H1 (cell line): ENCODE measurements around the gene SENP3. TPM values are rescaled to one million over a fixed set of nuclear protein-coding genes. Genes with fewer than 3 reads are reported as not detected.

Source experiments
- CTCF ChIA-PET: fragments of 300-600 bp; sonication (Branson Sonifier 250); formaldehyde crosslinking; loops from one replicate; lab custom pipeline; 2021; ENCODE audit not compliant: partially characterized antibody; lab: Charles Lee
- POLR2A ChIA-PET: fragments of 300-600 bp; sonication (Branson Sonifier 250); formaldehyde crosslinking; loops from one replicate; lab custom pipeline; 2021; ENCODE audit warnings: inconsistent platforms; ENCODE audit not compliant: partially characterized antibody; lab: Charles Lee
- DNase-seq, 2 experiments: peaks; one replicate each; pipeline versions ENCODE4 v3.0.0 to v3.0.0-alpha.2; 2010 to 2022; ENCODE audit warnings: low spot score in 2 of 2, low read depth in 1 of 2, mixed read lengths in 1 of 2
- FAIRE-seq: peaks from 2 replicates; lab custom pipeline; 2011; peaks lifted over from hg19 to GRCh38; lab: Jason Lieb, UNC
- H2AFZ ChIP-seq: 2 replicates; pipeline ENCODE4 v1.8.1; 2012; ENCODE audit warnings: low read length, inconsistent platforms
- H2AK5ac ChIP-seq: 2 replicates; pipeline ENCODE4 v1.6.1; 2013; ENCODE audit warnings: low read depth, low read length
- H2BK120ac ChIP-seq: replicated peaks from 2 replicates; pipeline ENCODE3; 2013; ENCODE audit warnings: low read depth, low read length, inconsistent platforms
- H2BK12ac ChIP-seq: 2 replicates; pipeline ENCODE4 v1.6.1; 2013; ENCODE audit warnings: low read depth, low read length
- H2BK15ac ChIP-seq: 2 replicates; pipeline ENCODE4 v1.6.1; 2013; ENCODE audit warnings: low read length
- H2BK20ac ChIP-seq: 2 replicates; pipeline ENCODE4 v1.6.1; 2013; ENCODE audit warnings: low read length
- H2BK5ac ChIP-seq: 2 replicates; pipeline ENCODE4 v1.6.1; 2013; ENCODE audit warnings: low read depth, low read length
- H3K14ac ChIP-seq: 2 replicates; pipeline ENCODE4 v1.6.1; 2013; ENCODE audit warnings: inconsistent platforms; ENCODE audit not compliant: insufficient read length
- H3K18ac ChIP-seq: 2 replicates; pipeline ENCODE4 v1.6.1; 2013; ENCODE audit warnings: low read length; ENCODE audit errors: extremely low read depth
- H3K23ac ChIP-seq: 2 replicates; pipeline ENCODE4 v1.6.1; 2013; ENCODE audit warnings: inconsistent platforms; ENCODE audit not compliant: insufficient read length
- H3K23me2 ChIP-seq: 2 replicates; pipeline ENCODE4 v1.6.1; 2013; ENCODE audit warnings: low read depth, low read length
- H3K27ac ChIP-seq: 2 replicates; pipeline ENCODE4 v1.6.1; 2011; ENCODE audit warnings: low read depth, low read length, inconsistent platforms
- H3K27me3 ChIP-seq, 4 experiments: replicated peaks in 1 of 4; 1 replicate in 1 of 4; 2 replicates in 3 of 4; pipeline versions ENCODE4 v1.6.1 to v1.8.1; 2011 to 2013; ENCODE audit warnings: low read length in 3 of 4, mild to moderate bottlenecking in 3 of 4, inconsistent platforms in 2 of 4, mixed read lengths in 2 of 4, moderate library complexity in 1 of 4; ENCODE audit not compliant: control insufficient read depth in 3 of 4, insufficient read depth in 3 of 4; ENCODE audit errors: extremely low read depth in 1 of 4
- H3K36me3 ChIP-seq, 4 experiments: 2 replicates each; pipeline versions ENCODE4 v1.6.1 to v1.8.1; 2011 to 2013; ENCODE audit warnings: mild to moderate bottlenecking in 4 of 4, low read length in 3 of 4, moderate library complexity in 2 of 4, control low read depth in 1 of 4, inconsistent platforms in 1 of 4; ENCODE audit not compliant: insufficient read depth in 4 of 4, control insufficient read depth in 2 of 4
- H3K4ac ChIP-seq: replicated peaks from 2 replicates; pipeline ENCODE3; 2013; ENCODE audit warnings: low read length, low read depth, mixed read lengths, inconsistent platforms; ENCODE audit not compliant: insufficient read length
- H3K4me1 ChIP-seq, 4 experiments: replicated peaks in 1 of 4; 1 replicate in 1 of 4; 2 replicates in 3 of 4; pipeline versions ENCODE4 v1.6.1 to v1.8.1; 2011 to 2013; ENCODE audit warnings: low read length in 3 of 4, inconsistent platforms in 2 of 4, mixed read lengths in 1 of 4; ENCODE audit not compliant: insufficient read depth in 4 of 4, control insufficient read depth in 3 of 4
- H3K4me2 ChIP-seq, 2 experiments: 2 replicates each; pipeline versions ENCODE4 v1.6.1 to v1.8.1; 2011 to 2013; ENCODE audit warnings: low read depth in 2 of 2, low read length in 2 of 2, control low read depth in 1 of 2, inconsistent platforms in 1 of 2, mild to moderate bottlenecking in 1 of 2; ENCODE audit not compliant: insufficient read depth in 1 of 2
- H3K4me3 ChIP-seq, 4 experiments: fragments of 200-600, 300-600 bp in 1 of 4; sonication (generic), shearing (Covaris generic), sonication (Bioruptor Twin) in 1 of 4; 2 replicates each; pipeline versions ENCODE4 v1.5.1 to v1.8.1; 2011 to 2016; ENCODE audit warnings: low read length in 4 of 4, low read depth in 3 of 4, control low read depth in 2 of 4, inconsistent platforms in 2 of 4, mild to moderate bottlenecking in 2 of 4, mixed read lengths in 1 of 4, moderate library complexity in 1 of 4; ENCODE audit not compliant: insufficient read depth in 2 of 4; ENCODE audit errors: extremely low read depth in 1 of 4
- H3K56ac ChIP-seq: replicated peaks from 2 replicates; pipeline ENCODE3; 2013; ENCODE audit warnings: low read depth, mild to moderate bottlenecking, mixed read lengths, low read length, inconsistent platforms; ENCODE audit not compliant: insufficient read length
- H3K79me1 ChIP-seq: 2 replicates; pipeline ENCODE4 v1.6.1; 2013; ENCODE audit warnings: low read depth, low read length, control low read depth
- H3K79me2 ChIP-seq, 2 experiments: 2 replicates each; pipeline versions ENCODE4 v1.6.1 to v1.8.1; 2012 to 2013; ENCODE audit warnings: low read length in 2 of 2, mild to moderate bottlenecking in 2 of 2, inconsistent platforms in 1 of 2; ENCODE audit not compliant: insufficient read depth in 2 of 2, control insufficient read depth in 1 of 2
- H3K9ac ChIP-seq, 4 experiments: replicated peaks in 1 of 4; 1 replicate in 1 of 4; 2 replicates in 3 of 4; pipeline versions ENCODE4 v1.6.1 to v1.8.1; 2011 to 2013; ENCODE audit warnings: low read depth in 3 of 4, low read length in 3 of 4, control low read depth in 2 of 4, mild to moderate bottlenecking in 2 of 4, moderate library complexity in 2 of 4, inconsistent platforms in 1 of 4; ENCODE audit errors: extremely low read depth in 1 of 4
- H3K9me3 ChIP-seq, 2 experiments: 2 replicates each; pipeline versions ENCODE4 v1.6.1 to v1.8.1; 2012 to 2013; ENCODE audit warnings: mild to moderate bottlenecking in 2 of 2, moderate library complexity in 2 of 2, control low read depth in 1 of 2, inconsistent platforms in 1 of 2, low read depth in 1 of 2, low read length in 1 of 2, mixed read lengths in 1 of 2; ENCODE audit not compliant: insufficient read depth in 2 of 2
- H4K20me1 ChIP-seq, 2 experiments: replicated peaks in 1 of 2; 2 replicates each; pipeline versions ENCODE3 to v1.8.1; 2011 to 2013; ENCODE audit warnings: inconsistent platforms in 2 of 2, low read length in 2 of 2, mild to moderate bottlenecking in 1 of 2; ENCODE audit not compliant: insufficient read depth in 2 of 2, control insufficient read depth in 1 of 2
- H4K5ac ChIP-seq: 2 replicates; pipeline ENCODE4 v1.6.1; 2013; ENCODE audit warnings: low read length, low read depth, mixed read lengths, inconsistent platforms; ENCODE audit not compliant: insufficient read length
- H4K8ac ChIP-seq: 2 replicates; pipeline ENCODE4 v1.8.0; 2013; ENCODE audit warnings: mild to moderate bottlenecking, moderate library complexity, low read length, inconsistent platforms; ENCODE audit not compliant: insufficient read depth; ENCODE audit errors: extremely low read depth
- H4K91ac ChIP-seq: replicated peaks from 2 replicates; pipeline ENCODE3; 2013; ENCODE audit warnings: low read length, mixed read lengths, inconsistent platforms; ENCODE audit not compliant: insufficient read length
- CEBPB ChIP-seq: IDR thresholded peaks from 2 replicates; pipeline ENCODE4 v1.6.1; 2012; ENCODE audit warnings: low read depth, low read length
- CTBP2 ChIP-seq: IDR thresholded peaks from 2 replicates; pipeline ENCODE4 v1.7.0; 2011; ENCODE audit warnings: borderline replicate concordance, mild to moderate bottlenecking, moderate library complexity, mixed read lengths, low read length; ENCODE audit not compliant: insufficient read depth, insufficient read length
- HDAC6 ChIP-seq: IDR thresholded peaks from one replicate; pipeline ENCODE4 v1.7.1; 2012; ENCODE audit warnings: low read depth, mild to moderate bottlenecking, inconsistent platforms, low read length, moderate library complexity
- WGBS, 2 experiments: shearing (Covaris generic) in 1 of 2; methylation state at CpG; one replicate each; pipeline versions ENCODE4 v1.1.6 to v1.1.7; 2013 to 2015; ENCODE audit warnings: low lambda C conversion rate in 2 of 2, mixed read lengths in 2 of 2, inconsistent platforms in 1 of 2, low coverage in 1 of 2, missing lambda C conversion rate in 1 of 2; ENCODE audit not compliant: insufficient replicate concordance in 2 of 2, insufficient coverage in 1 of 2, insufficient read length in 1 of 2; ENCODE audit errors: extremely low coverage in 1 of 2, missing lambda C conversion rate in 1 of 2; 5-methylcytosine and 5-hydroxymethylcytosine counted together
- polyA plus RNA-seq, 7 experiments: library from polyadenylated mRNA; depleted of rRNA in 3 of 7; stranded (reverse) in 5 of 7; unstranded in 2 of 7; fragments of >200 nt in 5 of 7; fragments of 200-250 nt in 2 of 7; gene quantifications; 1 replicate in 5 of 7; 2 replicates in 1 of 7; 4 replicates in 1 of 7; pipeline versions ENCODE4 v1.2.1 to v1.2.3, GENCODE V29; 2011 to 2013; ENCODE audit warnings: missing spikeins in 2 of 7, mixed read lengths in 2 of 7
- total RNA-seq: library from RNA; stranded (reverse); fragmentation: NEBNext Ultra II Directional; extraction: Animal tissue kit (Norgen Biotek cat#: 25700); gene quantifications from 2 replicates; pipeline ENCODE4 v1.2.1, GENCODE V29; 2021

The SENP3 gene
- total and polyA plus RNA-seq, 2 of the 8 experiments (the other 6 are each of a cell fraction or from before 2014, with no cell fraction given) = 86.2 to 129 TPM

- H3K79me2 ChIP-seq = no peaks in the 10 kb centered on the region
- H2BK20ac ChIP-seq = no peak overlapping the region
- H2BK120ac ChIP-seq = no peak overlapping the region
- ChIA-PET CTCF (interaction anchor here (0.6 to 3.9 kb wide), 3 partner anchors 10 to 23 kb away, joined by 3 to 27 read pairs (median 4); partner anchors contain the start of gene SENP3), POLR2A (interaction anchor here (1.1 to 37.5 kb wide), 6 partner anchors 7 to 66 kb away, joined by 3 to 1144 read pairs (median 7); partner anchors contain the start of genes CD68, MPDU1, POLR2A and SOX15)
- H2AFZ ChIP-seq = no peak overlapping the region
- peaks cover 0 to 5% (median 3%) of the 10 kb centered on the region in 4 experiments; a peak in 4 of 7 replicates for H3K27me3 ChIP-seq
- peaks cover 0 to 7% of the 10 kb centered on the region in 2 experiments for H4K20me1 ChIP-seq
- H3K23me2 ChIP-seq = peaks cover 6% of the 10 kb centered on the region; the same call in 1 of the 2 replicates
- no peaks in the 10 kb centered on the region for H3K79me1 ChIP-seq
- H3K9ac ChIP-seq = no peak overlapping the region
- no peaks in the 10 kb centered on the region for H3K9me3 ChIP-seq
- H2BK15ac ChIP-seq = no peak overlapping the region
- no peak for FAIRE-seq
- H3K4me2 ChIP-seq = no peak overlapping the region; a peak in 1 of 4 replicates
- 93% methylated on average over 2 of the region's 6 CpGs; no CpG with 5 or more reads in 1 of the 2 experiments for WGBS, 2 experiments
- no peaks in the 10 kb centered on the region for H3K36me3 ChIP-seq
- no peak overlapping the region for H3K56ac ChIP-seq
- no peak overlapping the region for H3K18ac ChIP-seq
- H2BK12ac ChIP-seq = no peak overlapping the region
- no peak for DNase-seq
- H3K4ac ChIP-seq = no peak overlapping the region
- H3K23ac ChIP-seq = no peak overlapping the region
- no peak overlapping the region for H4K91ac ChIP-seq
- H3K4me3 ChIP-seq = no peak overlapping the region
- H3K4me1 ChIP-seq = peaks cover 0 to 6% (median 4%) of the 10 kb centered on the region in 4 experiments; a peak in 4 of 7 replicates
- no peak overlapping the region for H2AK5ac ChIP-seq
- no peak overlapping the region for H4K5ac ChIP-seq
- no peak overlapping the region for H3K27ac ChIP-seq
- no peak overlapping the region for H2BK5ac ChIP-seq
- H4K8ac ChIP-seq = no peak overlapping the region; the same call in 1 of the 2 replicates
- H3K14ac ChIP-seq = no peak overlapping the region
- TF ChIP-seq CEBPB (no peak), CTBP2 (no peak), HDAC6 (no peak)
These were observed 11.4 kb upstream of the SENP3 start for GRCh38 chr17:7550344-7550743.
